GM18861 (cell line): Measurements from ENCODE around the gene TMEM53.
A peak's percentile ranks its signal among the peaks of the same experiment; 100 is the strongest.

Experiments used
- ATAC-seq: cut with Tn5 transposase; IDR thresholded peaks from one replicate; pipeline ENCODE4 v1.9.1; 2021; ENCODE audit not compliant: unreplicated experiment

Gene TMEM53

DNA sequence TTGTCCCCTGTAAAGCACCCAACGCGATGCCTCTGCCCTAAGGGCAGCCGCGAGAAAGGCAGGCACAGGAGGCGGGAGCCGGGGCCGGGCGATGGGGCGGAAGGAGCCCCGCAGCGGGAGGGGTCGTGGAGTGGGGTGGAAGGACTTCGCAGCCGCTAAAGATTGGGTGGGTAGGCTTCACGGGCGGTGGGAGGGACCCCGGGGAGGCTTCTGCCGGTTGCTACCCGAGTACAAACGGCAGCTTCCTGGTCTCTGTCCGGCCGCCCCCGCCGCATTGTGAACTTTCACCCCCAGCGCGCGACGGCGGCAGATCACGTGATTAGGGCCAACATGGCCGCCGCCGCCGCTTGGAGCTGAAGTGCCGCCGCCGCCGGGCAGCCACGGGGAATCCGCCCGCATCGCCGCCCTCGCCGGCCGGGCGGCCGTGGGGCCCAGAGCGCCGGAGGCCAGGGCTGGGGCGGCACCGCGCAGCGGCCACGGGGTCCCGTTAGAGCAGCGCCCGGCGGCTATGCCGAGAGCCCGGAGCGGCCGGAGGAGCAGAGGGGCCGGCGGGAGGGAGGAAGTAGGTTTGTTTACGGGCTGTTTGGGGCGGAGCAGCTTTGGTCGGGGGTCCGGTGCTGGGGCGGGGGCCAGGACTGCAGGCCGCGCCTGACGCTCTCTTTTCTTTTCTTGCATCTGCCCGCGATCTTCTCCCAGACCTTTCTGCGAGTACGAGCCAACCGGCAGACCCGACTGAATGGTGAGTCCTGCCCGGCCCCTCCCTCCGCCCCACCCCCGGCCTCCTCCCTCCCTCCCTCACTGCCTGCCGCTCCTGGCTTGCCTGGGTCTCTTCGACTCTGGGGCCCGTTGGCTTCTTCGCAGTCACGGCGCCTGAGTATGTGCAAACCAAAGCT, 42.4 kb downstream of the TMEM53 start:
- peak; percentile 40 for ATAC-seq

DNA sequence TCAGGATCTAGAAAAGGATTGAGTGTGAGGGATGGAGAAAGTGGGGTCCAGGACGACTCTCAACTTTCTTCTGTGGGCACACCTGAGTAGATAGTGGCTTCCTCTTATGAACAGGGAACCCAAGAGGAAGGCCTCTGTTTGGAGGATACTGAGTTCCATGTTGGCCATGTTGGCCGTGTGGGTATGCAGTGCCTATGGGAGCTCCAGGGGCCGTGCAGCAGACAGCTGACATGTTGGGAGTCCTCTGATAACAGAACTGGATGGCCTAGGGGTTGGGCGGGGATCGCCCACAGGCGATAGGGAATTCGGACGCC, 43.0 kb downstream of the TMEM53 start:
- peak; percentile 20 for ATAC-seq

DNA sequence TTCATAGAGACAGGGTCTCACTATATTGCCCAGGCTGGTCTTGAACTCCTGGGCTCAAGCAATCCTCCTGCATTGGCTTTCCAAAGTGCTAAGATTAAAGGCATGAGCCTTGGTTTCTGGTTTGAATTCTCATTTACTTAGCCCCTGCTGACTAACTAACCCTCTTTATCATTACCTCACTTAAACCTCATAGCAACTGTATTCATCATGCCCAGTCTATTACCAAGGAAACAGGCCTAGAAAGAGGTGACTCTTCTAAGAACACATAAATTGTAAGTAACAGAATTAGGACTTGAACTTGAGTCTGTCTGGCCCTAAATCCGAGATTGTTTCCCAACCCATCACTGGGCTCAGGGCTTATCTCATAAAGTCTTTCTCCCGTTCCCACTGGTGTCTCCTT, 44.2 kb downstream of the TMEM53 start:
- ATAC-seq: no peak

DNA sequence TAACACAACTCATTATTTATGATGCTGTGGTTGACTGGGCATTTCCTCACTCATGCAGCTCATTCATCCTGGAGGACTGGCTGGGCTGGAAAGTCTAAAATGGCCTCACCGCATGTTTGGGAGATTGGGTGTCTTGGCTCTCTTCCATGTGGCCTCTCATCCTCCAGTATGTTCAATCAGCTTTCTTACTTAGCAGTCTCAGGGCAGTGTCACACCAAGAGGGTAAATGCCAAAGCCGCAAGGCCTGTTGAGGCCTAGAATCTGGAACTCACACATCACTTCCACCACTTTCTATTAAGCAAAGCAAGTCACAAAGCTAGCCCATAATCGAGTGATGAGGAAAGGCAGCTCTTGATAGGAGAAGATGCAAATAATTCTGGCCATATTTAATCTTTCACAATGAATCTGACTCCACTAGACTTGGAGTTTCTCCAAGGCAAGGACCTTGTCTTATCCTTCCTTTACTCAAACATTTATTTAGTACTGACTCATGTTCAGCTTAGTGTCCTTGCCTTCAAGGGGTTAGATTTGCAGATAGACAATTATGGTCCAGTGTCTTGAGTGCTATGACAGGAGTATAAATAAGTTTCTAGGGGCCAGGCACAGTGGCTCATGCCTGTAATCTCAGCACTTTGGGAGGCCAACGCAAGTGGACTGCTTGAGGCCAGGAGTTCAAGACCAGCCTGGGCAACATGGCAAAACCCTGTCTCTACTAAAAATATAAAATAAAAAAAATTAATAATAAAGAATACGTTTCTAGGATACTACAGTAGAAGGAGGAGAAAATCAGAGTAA, 45.1 kb downstream of the TMEM53 start:
- ATAC-seq: no peak

DNA sequence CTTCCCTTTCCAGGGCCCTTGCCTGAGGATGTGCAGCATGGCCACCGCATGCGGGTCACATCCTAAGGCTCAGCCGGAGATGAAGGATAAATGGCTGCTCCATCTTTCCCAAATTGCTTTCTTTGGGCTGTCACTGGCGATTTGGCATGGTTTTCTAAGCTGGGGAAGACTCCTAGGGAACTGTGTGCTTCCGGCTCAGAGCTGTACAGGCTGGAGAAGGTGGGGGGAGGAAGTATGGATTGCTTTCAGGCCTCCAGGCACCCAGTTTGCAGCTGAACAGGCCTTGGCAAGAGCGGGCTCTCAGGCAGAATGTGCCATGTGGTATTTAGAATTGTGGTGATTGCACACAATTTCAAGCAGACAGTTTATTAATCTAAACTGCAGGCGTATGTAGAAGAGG, 48.9 kb downstream of the TMEM53 start:
- ATAC-seq: no peak

DNA sequence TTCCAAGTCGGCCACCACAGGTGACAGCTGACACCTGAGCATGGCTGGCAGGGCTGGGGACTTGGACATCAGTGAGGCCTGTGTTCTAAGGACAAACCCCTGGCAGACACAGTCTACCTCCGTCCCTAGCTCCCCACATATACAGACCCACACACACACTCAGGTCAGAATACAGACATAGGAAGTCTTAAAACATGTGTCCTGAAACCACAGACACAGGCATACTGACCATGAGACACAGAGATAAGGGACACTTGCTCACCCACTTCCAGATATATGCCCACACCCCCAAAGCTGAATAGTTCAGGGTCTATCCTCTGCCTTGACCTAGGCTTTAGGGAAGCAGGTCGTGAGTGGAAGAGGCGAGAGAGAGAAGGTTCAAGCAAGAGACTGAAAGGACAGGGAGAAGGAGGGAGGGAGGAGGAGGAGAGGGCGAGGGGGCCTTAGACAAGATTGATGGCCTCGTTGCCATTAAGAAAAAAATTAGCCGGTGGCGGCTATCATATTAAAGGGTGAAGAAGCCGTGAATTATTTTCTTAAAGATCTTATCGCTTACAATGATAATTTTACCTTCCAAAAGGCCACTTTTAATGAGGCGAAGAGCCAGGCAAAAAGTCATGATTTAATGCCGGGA, 49.9 kb downstream of the TMEM53 start:
- ATAC-seq: no peak

DNA sequence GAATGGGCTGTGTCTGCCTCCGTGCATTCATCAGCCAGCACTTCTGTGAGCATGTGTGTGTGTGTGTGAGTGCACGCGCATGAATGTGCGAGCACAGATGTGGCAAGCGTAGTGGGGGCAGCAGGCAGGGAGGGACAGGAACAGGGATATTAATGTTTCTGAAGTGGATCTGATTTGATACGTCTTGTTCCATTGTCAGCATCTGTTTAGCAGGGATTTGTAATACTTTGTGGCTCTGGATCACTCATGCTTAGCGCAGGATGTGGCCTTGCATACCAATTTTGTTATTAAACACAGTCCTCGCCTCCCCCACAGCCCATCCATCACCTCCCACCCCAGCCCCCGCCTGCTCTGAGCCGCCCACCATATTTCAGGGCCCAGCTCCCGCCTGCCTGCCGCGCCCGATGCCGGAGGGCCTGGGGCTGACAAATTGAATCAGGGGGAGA, 52.4 kb downstream of the TMEM53 start:
- no peak for ATAC-seq

DNA sequence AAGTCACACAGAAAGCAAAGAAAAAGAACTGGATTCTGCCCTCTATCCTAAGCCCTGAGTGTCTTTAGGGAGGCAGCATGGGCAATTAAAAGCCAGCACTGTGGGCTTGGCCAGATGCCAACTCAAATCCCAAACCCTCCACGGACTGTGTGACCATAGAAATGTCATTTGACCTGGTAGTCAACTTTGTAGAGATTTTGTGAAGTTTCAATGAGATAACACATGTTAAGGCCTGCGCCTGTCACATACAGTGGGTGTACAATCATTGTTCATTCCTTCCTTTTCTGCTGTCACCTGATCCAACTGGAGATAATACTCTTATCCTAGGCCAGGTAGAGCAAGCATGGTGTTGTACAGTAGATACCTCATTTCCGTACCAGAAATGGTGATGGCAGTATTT, 54.2 kb downstream of the TMEM53 start:
- ATAC-seq: no peak

DNA sequence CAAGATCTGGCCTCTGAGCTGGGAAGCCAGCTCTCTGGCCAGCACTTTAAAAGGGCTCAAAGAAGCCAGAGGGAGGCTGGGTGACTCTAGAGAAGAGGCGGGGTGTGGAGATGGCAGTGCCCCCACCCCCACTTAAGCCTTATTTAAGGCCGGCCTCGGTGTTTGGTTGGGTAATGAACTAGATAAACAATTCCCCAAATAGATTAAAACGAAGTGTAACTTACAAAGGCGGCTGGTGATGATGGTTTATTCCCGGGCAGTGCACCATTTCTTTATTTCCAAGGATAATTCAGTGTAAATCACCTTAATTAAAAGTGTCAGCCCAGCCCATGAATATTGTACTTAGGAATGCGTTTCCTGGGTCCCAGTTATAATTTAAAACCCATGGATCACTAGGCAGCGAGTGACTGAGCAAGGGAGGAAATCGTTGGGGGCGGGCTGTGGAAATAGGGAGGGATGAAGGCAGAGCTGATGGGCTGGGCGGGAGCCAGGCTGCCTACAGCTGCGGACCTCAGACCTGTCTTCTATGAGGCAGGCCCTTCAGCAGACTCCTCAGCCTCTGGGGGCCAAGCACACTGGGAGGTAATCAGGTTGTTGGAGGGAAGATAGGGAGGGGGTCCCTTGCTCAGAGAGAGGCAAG, 54.9 kb downstream of the TMEM53 start:
- no peak for ATAC-seq

DNA sequence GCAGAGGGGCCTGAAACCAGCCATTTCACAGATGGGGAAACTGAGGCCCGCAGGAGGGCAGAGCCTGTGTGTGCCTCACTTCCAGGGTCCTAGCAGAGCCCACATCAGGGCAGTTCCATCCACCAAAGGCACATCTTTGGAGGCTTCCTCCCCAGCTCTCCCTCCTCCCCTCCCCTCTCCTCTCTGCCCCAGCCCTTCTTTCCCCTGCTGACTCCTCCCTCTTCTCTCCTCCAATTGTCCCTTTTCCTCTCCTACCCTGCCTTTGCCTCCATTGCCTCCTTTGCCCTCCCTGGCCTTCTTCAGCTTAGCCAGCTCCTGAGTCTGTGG, 56.6 kb downstream of the TMEM53 start:
- ATAC-seq: no peak

DNA sequence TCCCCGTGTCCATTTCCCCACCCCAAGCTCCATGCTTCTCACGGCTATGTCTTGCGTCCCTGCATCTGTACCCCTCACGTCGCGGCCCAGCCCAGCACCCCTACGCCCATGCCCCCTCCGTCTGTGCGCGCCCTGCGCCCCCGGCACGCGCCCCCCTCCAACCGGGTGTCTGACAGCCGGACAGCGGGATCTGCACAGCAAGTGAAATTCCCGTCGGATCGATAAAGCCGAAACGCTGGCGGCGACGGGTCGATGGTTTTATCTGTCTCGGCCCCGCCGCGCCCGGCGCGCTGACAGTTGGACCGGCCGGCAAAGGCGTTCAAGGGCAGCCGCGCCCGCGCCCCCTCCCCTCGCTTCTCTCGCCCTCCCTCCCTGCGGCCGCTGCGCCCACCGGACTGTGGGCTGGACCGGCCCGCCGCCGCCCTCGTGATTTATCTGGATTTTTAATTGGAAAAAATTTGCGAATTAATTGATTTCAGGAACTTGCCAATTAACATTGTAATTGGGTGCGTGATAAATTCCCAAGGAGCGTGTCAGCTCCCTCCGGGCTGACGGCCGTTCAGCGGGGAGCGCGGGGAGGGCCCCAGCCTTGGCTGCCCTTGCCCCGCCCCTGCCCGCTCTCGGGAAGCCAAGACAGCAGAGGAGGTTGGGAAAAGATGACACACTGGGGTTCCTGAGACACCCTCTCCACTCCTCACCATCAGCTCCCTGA, 57.1 kb downstream of the TMEM53 start:
- no peak for ATAC-seq

DNA sequence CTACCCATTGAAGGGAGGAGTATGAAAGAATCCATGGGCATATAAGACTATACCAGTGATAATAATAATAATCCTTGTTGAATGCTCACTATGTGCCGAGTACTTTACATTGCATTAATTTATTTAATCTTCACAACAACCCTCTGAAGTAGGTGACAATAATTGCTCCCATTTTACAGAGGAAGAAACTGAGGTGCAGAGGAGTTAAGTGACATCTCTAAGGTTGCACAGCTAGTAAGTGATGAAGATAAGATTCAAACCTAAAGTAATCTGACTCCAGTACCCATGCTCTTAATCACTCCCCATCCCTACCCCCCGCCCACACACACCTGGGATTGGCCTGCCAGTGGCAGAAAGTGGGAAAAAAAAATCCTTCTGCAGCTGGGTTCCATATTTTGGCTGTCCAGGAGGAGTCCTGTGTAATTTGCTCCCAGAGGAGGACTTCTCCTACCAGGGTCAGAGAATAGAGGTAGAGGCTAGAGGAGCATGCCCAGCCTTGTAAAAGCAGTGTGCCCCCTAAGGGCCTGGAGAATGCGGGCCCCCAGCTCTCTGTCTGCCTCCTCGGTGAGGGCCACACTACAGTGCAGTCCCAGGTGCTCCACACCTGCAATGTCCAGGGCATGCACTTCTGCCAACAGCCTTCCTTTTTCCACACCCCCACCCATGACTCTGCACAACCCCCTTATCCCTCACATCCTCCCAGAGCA, 57.8 kb downstream of the TMEM53 start:
- no peak for ATAC-seq

DNA sequence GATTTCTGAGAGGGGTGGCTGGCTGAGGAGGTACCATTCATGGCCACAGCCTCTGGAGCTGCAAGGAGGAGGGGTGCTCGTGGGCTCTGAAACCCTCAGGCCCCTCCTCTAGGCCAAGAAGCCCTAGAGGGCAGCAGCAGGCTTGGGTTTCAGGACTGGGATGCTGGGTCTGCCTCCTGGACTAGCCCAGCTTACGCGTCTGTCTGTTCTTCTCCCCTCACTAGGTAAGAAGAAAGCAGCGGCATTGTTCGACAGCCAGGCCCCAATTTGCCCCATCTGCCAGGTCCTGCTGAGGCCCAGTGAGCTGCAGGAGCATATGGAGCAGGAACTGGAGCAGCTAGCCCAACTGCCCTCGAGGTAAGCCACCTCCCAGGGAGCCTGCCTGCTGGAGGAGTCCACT, 60.3 kb downstream of the TMEM53 start:
- ATAC-seq: no peak

DNA sequence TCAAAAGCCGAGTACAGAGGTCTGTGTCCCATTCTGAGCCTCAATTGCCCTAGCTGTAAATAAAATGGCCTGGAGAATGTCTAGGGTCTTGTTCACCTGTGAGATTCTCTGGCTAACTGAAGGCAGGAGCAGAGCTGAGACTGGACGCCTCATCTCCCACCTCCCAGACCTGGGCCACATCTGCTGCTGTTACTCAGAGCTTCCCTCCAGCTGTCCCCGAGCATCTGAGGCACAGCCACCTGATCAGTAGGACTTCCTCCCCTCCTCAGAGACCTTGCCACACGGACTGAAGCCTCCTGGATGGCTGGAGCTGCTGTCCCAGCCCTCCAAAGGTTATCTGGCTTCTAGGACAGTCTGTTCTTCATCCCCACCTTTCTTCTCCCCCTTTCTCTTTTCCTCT, 62.4 kb downstream of the TMEM53 start:
- ATAC-seq: no peak

DNA sequence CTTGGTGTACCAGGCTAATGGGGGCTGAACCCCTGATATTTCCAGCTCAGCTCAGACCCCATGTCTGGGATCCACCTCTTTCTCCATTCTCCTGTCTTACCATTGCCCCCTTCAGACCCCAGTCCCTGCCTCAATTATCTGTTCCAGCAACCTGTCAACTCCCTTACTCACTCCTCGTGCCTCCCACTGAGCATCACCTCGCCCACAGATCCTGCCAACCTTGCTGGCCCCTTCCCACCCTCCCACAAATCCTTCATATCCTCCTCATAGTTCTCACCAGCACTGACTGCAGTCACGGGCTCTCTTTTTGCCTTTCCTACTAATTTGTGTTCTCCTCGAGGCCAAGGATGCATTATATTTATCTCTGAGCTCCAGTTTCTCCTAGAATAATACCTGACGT, 62.9 kb downstream of the TMEM53 start:
- no peak for ATAC-seq

DNA sequence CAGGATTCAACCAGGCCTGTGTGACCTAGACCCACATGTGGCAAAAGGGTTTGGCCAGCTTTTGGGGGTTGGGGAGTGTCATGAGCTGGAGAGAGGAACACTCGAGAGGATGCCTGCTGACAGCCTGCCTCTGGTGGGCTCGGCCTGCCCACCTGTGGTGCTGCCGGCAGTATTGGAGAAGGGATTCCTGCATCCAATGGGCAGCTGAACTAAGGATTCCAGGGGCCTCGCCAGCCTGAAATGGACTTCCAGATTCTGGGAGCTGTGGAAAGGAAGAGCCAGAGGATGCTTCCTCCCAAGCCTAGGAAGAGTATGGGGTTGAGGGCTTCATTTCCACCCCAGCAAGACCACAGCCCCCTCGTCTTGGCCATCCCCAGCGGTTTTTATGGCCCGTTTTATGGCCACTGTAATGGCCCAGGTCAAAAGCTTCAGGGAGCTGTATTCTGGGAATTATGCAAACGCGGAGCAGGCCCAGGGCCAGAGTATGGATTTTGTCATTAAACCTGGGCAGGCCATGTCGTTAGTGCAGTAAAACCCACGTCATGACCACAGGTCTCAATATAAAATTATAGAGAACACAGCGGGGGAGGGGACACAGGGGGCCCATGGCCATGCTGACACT, 63.6 kb downstream of the TMEM53 start:
- ATAC-seq: no peak

DNA sequence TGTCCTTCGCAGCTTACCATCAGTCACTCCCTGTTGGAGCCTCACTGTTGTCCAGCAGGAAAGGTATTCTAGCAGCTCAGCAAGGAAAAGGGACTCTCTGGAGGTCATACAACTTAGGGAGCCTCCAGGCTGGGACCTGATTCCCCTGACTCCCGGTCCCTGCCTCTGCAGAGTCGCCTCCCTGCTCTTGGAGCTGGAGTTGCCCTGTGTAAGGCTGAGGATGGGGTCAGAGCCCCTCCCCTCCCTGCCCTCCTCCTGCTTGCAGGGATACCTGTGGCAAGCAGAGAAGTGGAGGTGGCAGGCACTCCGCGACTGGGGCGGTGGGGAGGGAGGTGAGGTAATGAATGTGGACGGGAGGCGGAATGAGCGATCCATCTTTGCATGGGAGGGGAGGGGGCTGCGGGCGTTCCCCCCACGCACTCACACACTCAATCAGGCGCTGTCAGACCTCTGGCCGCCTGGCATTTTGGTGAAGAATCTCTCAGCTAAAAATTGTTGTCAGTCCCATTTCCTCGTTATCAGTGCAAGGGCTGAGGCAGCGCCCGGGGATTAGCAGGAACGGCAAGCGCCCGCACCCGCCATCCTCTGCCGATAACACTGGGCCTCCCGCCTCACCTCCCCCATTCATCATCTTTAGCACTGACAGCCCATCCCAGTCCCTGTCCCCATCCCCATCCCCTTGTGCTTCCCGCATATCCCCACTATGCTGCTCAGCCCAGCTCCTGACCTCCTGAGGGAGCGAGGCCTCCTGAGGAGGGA, 64.3 kb downstream of the TMEM53 start:
- no peak for ATAC-seq

DNA sequence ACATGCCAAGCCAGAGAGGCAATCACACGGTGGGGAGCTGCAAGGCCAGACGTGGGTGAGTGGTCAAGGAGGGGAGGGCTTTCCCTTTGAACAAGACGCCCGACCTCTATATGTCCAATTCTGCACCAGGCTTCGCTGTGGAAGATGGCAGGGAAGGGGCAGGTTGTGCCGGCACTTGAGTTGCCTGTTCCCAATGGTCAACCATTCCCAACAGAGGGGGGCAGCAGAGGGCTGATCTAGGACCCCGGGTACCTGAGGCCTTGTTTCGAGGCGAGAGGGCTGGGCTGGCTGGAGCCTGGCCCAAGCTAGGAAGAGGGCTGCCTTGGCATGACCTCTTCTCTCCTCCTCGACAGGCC, 64.9 kb downstream of the TMEM53 start:
- ATAC-seq: no peak

DNA sequence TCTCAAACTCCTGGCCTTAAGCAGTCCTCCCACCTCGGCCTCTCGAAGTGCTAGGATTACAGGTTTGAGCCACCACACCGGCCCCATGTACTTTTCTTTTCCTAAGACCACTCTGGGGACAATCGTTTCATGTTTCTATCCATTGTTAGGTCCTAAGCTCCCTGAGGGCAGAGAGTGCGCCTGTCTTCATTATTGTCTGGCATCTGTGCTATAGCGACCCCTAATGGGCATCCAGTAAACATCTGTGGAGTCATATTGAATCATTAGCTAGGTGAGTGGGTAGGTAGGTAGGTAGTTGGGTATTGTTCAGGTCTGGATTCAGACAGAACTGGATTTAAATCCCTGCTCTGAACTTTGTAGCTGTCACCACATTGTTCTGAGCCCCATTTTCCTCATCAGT, 66.1 kb downstream of the TMEM53 start:
- ATAC-seq: no peak
